NCI-H82 treated with DMSO at 0.1 percent for 48 hours (cell line): ENCODE measurements around the gene SAMD8.

Experiments
- DNase-seq: peaks from one replicate; lab custom pipeline; 2025; ENCODE audit not compliant: unreplicated experiment; lab: John Stamatoyannopoulos, UW

SAMD8 gene

GRCh38 chr10:75084834-75085384 lies 26.5 kb upstream of the SAMD8 start:
- DNase-seq = no peak

- no peak for DNase-seq
Observed at GRCh38 chr10:75086278-75086934, 25.1 kb upstream of the SAMD8 start.

- DNase-seq = no peak
Observed at GRCh38 chr10:75088640-75089039, 22.8 kb upstream of the SAMD8 start.

- DNase-seq = no peak
Observed at GRCh38 chr10:75089634-75090033, 21.8 kb upstream of the SAMD8 start.

- no peak for DNase-seq
Observed at GRCh38 chr10:75091146-75091545, 20.3 kb upstream of the SAMD8 start.

GRCh38 chr10:75094465-75094864 lies 17.0 kb upstream of the SAMD8 start:
- DNase-seq = no peak

- DNase-seq = no peak
Observed at GRCh38 chr10:75095631-75096030, 15.8 kb upstream of the SAMD8 start.

- DNase-seq = no peak
Observed at GRCh38 chr10:75096749-75097148, 14.7 kb upstream of the SAMD8 start.

GRCh38 chr10:75097666-75098285 lies 13.7 kb upstream of the SAMD8 start:
- DNase-seq = peak; percentile 55

- DNase-seq = no peak
Observed at GRCh38 chr10:75098902-75099673, 12.4 kb upstream of the SAMD8 start.

- DNase-seq = no peak
Observed at GRCh38 chr10:75099952-75100763, 11.3 kb upstream of the SAMD8 start.

- no peak for DNase-seq
Observed at GRCh38 chr10:75100764-75101291, 10.6 kb upstream of the SAMD8 start.

GRCh38 chr10:75101416-75102251 lies 9.8 kb upstream of the SAMD8 start:
- no peak for DNase-seq

GRCh38 chr10:75102830-75103673 lies 8.4 kb upstream of the SAMD8 start:
- no peak for DNase-seq

- DNase-seq = no peak
Observed at GRCh38 chr10:75103881-75104686, 7.4 kb upstream of the SAMD8 start.

GRCh38 chr10:75104842-75105241 lies 6.6 kb upstream of the SAMD8 start:
- DNase-seq = no peak

- no peak for DNase-seq
Observed at GRCh38 chr10:75105576-75106197, 5.8 kb upstream of the SAMD8 start.

- no peak for DNase-seq
Observed at GRCh38 chr10:75106242-75106641, 5.2 kb upstream of the SAMD8 start.
